Vagina (tissue), 2 donors: ENCODE measurements around the gene UNC13B.
"Not testable (repeated sequence)": the region's sequence is repeated elsewhere in the genome, so short reads cannot be mapped to it uniquely, and the experiment has no call there.

Experiments used
- CTCF ChIP-seq, 3 experiments: fragments of 450-650 bp in 2 of 3; fragments of 200-600 bp in 1 of 3; sonication (generic) in 1 of 3; IDR thresholded peaks; one replicate each; pipeline ENCODE4 v1.5.1; 2017 to 2019; ENCODE audit warnings: antibody characterized with exemption in 3 of 3, mild to moderate bottlenecking in 2 of 3, moderate library complexity in 2 of 3
- POLR2AphosphoS5 ChIP-seq, 2 donors: sonication (generic); formaldehyde crosslinking; IDR thresholded peaks; one replicate each; pipeline ENCODE4 v1.9.0; 2017; ENCODE audit warnings: antibody characterized with exemption in 2 of 2, mild to moderate bottlenecking in 2 of 2, low read depth in 1 of 2; ENCODE audit not compliant: insufficient read depth in 1 of 2

GRCh38 chr9:35167429-35167828 is 5.6 kb downstream of the UNC13B start:
- TF ChIP-seq POLR2AphosphoS5 (IDR thresholded peaks at IDR 0.05; ENCODE audit: insufficient read depth in 1 of 2, low read depth in 1 of 2); CTCF (IDR thresholded peaks at IDR 0.05): not testable (repeated sequence)
